NCI-H2081 treated with DMSO at 0.1 percent for 48 hours (cell line): ENCODE results near the gene ABHD17A.
A peak's percentile ranks its signal among the peaks of the same experiment; 100 is the strongest.

ENCODE experiments used
- DNase-seq: peaks from one replicate; lab custom pipeline; 2025; lab: John Stamatoyannopoulos, UW

ABHD17A gene

GRCh38 chr19:1864480-1865171 is 20.7 kb downstream of the ABHD17A start:
- DNase-seq = no peak

GRCh38 chr19:1863638-1864479 is 21.4 kb downstream of the ABHD17A start:
- DNase-seq = peak; percentile 68

GRCh38 chr19:1863328-1863637 is 22.0 kb downstream of the ABHD17A start, which contains the start of gene KLF16:
Gene KLF16 (minus strand): TSS chr19:1863579. CDS start chr19:1863497, 82 bp downstream.
- DNase-seq = no peak

- DNase-seq = no peak
Measured at GRCh38 chr19:1862424-1863327, 22.6 kb downstream of the ABHD17A start.

GRCh38 chr19:1862068-1862423 is 23.2 kb downstream of the ABHD17A start:
- DNase-seq = no peak

- no peak for DNase-seq
Measured at GRCh38 chr19:1861599-1862031, 23.7 kb downstream of the ABHD17A start.

GRCh38 chr19:1860821-1861598 is 24.3 kb downstream of the ABHD17A start:
- DNase-seq = no peak

GRCh38 chr19:1860042-1860775 is 25.1 kb downstream of the ABHD17A start:
- DNase-seq = no peak

GRCh38 chr19:1859331-1859781 is 25.9 kb downstream of the ABHD17A start:
- DNase-seq = no peak

- no peak for DNase-seq
Measured at GRCh38 chr19:1858412-1859081, 26.7 kb downstream of the ABHD17A start.

- no peak for DNase-seq
Measured at GRCh38 chr19:1857648-1858326, 27.5 kb downstream of the ABHD17A start.

GRCh38 chr19:1856698-1857603 is 28.3 kb downstream of the ABHD17A start:
- DNase-seq = no peak

GRCh38 chr19:1856345-1856697 is 29.0 kb downstream of the ABHD17A start:
- DNase-seq = no peak

- no peak for DNase-seq
Measured at GRCh38 chr19:1855828-1856255, 29.5 kb downstream of the ABHD17A start.

- DNase-seq = no peak
Measured at GRCh38 chr19:1855040-1855827, 30.1 kb downstream of the ABHD17A start.

GRCh38 chr19:1854542-1855039 is 30.7 kb downstream of the ABHD17A start:
- no peak for DNase-seq

GRCh38 chr19:1854039-1854541 is 31.2 kb downstream of the ABHD17A start:
- DNase-seq = no peak
